SIG-M5 treated with dmso at 0.1 percent for 504 hours (cell line): ENCODE measurements around the gene CENPE.

ENCODE experiments used
- DNase-seq: peaks from one replicate; lab custom pipeline; 2025; ENCODE audit not compliant: unreplicated experiment; lab: John Stamatoyannopoulos, UW

Gene CENPE

DNA sequence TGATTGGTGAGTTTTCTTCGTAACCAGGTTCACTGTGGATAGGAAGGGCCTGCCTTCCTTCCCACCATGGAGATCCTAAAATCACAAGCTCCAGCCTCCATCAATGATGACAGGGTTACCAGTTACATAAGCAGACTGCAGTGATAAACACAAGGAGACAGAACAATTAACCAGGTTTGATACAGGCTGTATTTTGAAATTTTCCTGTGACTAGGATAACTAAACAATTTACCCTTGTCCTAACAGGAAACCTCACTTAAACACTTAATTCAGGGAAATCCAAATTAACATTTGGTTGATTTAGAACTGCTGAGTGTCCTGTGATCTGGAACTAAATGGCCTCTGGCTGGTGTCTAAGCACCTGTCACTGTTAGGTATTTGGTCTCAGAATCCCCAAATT is 118.5 kb downstream of the CENPE start:
- DNase-seq, result no peak

DNA sequence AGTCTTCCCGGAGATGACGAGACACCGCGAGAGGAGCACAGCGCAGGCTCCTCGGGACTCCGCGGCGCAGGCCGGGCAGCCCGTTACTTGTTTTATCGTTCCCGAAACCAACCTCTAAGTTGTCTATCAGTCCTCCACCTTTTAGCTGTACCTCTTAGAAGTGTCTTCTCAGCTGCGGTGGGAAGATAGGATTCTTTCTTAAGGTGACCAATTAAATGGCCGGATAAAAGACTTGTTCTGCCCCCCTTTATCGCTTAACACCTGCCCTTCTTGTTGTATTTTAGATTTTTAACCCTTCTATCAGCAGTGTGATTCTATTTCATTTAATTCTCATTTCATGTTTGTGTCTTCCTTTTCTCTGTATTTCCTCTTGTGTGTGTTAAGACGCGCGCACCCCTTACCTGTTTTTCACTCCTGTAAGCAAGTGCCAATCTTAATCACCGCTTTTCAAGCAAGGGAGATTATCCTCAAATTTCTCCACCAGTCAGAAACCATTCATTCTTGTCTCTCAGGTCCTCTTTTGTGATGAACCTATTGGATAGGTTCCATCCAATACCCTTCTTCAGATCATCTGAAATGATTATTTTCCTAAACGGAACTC is 121.3 kb downstream of the CENPE start, which contains the start of gene SLC9B2:
Gene SLC9B2 (minus strand): TSS at position 15 of the 601 bp plus-strand sequence. CDS start 9,211 bp downstream, outside the sequence.
- peak; percentile 39 for DNase-seq

DNA sequence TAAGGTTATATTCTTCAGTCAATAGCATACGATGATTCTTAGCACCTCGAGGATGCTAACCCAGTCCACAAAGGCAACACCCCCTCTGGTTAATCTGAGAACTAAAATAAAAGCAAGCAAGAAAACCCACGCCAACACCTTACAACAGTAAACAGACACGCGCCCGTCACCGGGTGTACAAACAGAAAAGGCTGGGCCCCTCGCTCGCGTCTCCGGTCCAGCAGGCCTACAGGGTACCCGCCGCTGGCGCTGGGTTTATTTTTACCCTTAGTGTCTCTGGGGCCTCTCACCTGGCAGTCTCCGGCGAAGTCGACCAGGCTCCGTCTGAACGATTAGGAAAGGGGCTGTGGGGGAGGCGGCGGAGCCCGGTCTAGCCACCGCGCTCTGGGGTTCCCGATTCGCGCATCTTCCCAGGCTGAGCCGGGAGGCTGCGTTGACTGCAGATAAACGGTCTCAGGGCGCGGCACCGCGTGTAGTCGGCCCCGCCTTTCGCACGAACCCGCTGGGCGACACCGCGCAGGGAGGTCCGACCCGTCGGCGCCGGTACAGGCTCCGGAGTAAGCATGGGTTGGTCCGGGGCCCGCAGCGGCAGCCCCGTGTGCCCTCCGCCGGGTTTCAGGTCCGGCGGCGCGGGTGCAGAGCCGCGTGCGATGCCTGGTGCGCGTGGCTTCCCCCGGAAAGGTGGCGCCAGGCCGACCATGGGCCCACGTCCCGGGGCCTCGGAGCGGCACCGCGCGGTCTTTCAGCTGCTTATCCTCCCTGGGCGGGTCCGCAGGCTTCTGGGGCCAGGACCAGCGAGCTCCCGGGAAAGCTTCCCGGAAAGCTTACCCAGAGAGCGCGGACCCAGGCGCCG is 122.0 kb downstream of the CENPE start:
- peak; percentile 46 for DNase-seq

DNA sequence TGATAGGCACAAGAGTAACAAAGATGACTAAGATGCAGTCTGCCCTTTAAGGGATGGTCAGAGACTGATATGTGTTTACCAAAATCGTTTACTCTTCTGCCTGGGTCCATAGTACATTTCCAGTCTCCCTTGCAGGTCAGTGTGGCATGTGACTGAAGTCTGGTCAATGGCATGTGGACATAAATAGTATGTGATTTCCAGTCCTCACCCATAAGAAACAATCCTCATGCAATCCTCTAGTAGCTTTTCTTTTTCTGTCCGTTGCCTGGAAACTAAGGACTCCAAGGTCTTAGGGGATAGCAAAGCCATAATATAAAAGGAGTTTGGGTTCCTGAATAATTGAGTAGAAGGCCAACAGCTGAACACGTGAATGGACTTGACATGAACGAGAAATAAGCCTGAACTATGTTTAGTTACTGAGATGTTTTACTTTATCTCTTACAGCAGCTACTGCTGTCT is 122.7 kb downstream of the CENPE start:
- peak; percentile 18 for DNase-seq

DNA sequence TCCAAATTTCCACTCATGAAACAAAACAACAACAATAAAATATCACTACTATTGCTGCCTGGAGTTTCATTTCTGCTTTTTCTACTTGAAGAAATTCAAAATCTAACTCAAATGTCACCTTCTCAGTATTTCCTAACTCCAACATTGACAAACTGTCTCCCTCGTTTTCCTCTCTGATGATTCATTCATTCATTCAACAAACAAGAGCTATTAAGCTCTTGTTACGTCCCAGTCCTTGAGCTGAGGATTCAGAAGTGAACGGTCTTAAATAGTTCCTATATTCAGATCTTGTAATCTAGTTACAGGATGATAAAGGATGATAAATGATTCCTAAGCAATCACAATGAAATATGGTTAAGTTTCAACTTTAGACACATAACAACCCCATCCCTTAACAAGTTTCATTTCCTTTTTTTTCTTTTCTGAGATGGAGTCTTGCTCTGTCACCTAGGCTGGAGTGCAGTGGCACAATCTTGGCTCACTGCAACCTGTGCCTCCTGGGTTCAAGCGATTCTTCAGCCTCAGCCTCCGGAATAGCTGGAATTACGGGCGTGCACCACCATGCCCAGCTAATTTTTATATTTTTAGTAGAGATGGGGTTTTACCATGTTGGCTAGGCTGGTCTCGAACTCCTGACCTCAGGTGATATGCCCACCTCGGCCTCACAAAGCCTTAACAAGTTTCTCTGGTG is 123.3 kb downstream of the CENPE start:
- peak; percentile 87 for DNase-seq

DNA sequence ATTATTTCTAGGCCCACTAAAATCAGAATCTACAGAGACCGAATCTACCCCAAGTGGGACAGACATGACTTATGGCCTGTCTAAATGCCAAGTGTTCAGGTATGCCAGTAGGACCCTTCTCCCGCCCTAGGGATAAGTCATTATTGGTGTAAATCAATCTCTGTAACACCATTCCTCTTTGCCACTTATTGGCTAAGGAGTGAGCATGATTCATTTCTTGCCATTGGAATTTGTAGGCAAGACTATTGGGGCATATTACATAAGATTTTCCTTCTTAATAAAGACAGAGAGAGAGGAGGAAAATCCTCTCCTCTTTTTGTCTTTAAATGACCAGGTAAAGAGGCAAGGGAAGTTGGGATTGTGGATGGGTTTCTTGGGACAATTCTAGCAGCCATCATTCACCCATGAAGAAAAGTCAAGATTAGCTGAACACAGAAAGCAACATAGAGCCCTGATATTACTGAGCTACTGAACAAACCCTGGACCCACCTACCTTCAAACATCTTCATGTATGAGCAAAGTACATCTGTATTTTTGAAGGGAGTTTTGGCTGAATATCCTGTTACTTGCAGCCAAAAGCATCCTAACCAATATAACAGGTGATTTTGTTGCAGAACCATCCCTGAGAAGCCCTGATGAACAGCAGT is 124.2 kb downstream of the CENPE start:
- no peak for DNase-seq

DNA sequence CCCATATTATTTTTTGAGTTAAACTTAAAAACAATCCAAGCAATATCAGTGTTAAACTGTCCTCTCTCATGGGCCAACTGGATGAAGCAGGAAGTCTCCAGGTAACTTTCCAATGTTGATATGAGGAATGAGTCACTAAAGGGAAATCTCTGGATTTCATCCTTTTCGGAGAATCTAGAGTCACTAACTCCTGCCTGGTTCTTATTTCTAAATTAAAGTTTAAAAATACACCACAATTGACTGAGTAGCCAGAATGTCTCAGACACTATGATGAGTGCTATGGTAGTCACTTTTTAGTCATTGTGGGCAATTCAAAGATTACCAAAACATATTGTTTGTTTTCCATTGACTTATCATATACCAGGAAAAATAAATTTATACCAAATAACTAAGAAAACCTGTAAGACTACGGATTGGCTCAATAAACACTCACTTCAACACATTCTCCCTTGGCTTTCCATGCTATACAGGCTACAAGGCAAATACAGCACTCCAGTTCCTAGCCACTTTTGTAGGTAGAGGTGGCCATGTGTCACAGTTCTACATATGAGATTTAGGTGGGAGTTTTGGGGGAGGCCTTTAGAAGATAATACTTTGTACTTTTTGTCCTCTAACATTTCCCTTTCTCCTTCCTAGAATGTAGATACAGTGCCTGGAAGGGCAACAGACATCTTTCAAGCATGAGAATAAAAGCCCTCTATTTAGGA is 130.1 kb downstream of the CENPE start:
- no peak for DNase-seq

DNA sequence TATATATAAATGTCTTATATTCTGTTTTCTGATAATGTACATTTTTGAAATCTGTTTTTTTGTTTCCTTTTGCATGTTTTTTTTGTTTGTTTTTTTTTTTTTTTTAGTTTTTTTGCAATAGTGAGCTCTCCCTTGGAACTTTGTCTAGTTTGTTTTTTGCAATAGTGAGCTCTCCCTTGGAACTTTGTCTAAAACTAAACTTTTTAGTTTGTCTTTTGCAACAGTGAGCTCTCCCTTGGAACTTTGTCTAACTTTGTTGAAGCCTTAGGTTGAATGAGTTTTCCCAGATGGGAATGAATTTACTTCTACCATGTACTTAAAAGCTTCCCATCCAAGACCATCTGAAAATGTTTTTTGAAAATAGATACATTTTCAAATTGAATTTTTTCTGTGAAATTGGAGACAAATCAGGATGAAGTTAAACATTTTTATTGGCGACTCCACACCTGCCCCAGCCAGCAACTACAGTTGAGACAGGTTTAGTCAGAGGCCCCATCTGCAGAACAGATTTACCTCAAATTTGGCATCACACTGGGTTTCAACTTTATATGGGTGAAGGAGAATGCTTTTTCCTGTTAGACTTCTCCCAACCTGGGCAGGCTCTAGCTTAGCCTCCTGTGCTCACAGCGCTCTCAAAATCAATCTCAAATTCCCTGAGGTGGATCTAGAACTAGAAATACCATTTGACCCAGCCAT is 137.5 kb downstream of the CENPE start:
- no peak for DNase-seq
